Caco-2 (cell line): ENCODE measurements around the gene RNLS. TPM values are rescaled to one million over a fixed set of nuclear protein-coding genes. Genes with fewer than 3 reads are reported as not detected.

Experiments used
- BruUV-seq: library from RNA; stranded (reverse); fragments of 400-500 nt; replicated peaks from 2 replicates; lab custom pipeline; 2021; lab: Mats Ljungman, UMichigan
- CTCF ChIA-PET: fragments of 300-600 bp; sonication (Branson Sonifier 250); formaldehyde crosslinking; loops from one replicate; lab custom pipeline; 2022; ENCODE audit warnings: antibody characterized with exemption; lab: Charles Lee
- POLR2A ChIA-PET: fragments of 300-600 bp; sonication (Branson Sonifier 250); formaldehyde crosslinking; loops from one replicate; lab custom pipeline; 2022; ENCODE audit warnings: antibody characterized with exemption; lab: Charles Lee
- DNase-seq, 2 experiments: peaks; one replicate each; pipeline versions ENCODE4 v3.0.0 to v3.0.0-alpha.2; 2020 to 2022
- H3K27me3 ChIP-seq: replicated peaks from 2 replicates; pipeline ENCODE4 v1.6.0; 2011; ENCODE audit warnings: low read length; ENCODE audit not compliant: control insufficient read depth, insufficient read depth
- H3K36me3 ChIP-seq: 2 replicates; pipeline ENCODE4 v1.5.1; 2011; ENCODE audit warnings: low read length; ENCODE audit not compliant: control insufficient read depth, insufficient read depth
- H3K4me1 ChIP-seq: fragments of 250-450 bp; sonication (Bioruptor Pico); 2 replicates; pipeline ENCODE4 v1.5.1; 2020; ENCODE audit warnings: mild to moderate bottlenecking
- H3K4me3 ChIP-seq: 2 replicates; pipeline ENCODE4 v1.5.1; 2011; ENCODE audit warnings: low read depth, mild to moderate bottlenecking, control low read depth, low read length
- H3K9me3 ChIP-seq: fragments of 250-450 bp; sonication (Bioruptor Pico); 2 replicates; pipeline ENCODE4 v1.5.1; 2020; ENCODE audit warnings: mild to moderate bottlenecking, moderate library complexity
- H3K27ac Mint-ChIP-seq: one replicate; pipeline ENCODE4 v1.8.0; 2022; ENCODE audit warnings: mixed read lengths; ENCODE audit not compliant: unreplicated experiment
- H3K27me3 Mint-ChIP-seq: one replicate; pipeline ENCODE4 v1.8.0; 2022; ENCODE audit warnings: mixed read lengths; ENCODE audit not compliant: insufficient read depth, unreplicated experiment
- H3K36me3 Mint-ChIP-seq: one replicate; pipeline ENCODE4 v1.8.0; 2022; ENCODE audit warnings: mild to moderate bottlenecking, mixed read lengths; ENCODE audit not compliant: insufficient read depth, unreplicated experiment
- H3K4me1 Mint-ChIP-seq: one replicate; pipeline ENCODE4 v1.8.0; 2022; ENCODE audit warnings: low read depth, mixed read lengths; ENCODE audit not compliant: unreplicated experiment
- H3K4me3 Mint-ChIP-seq: one replicate; pipeline ENCODE4 v1.8.0; 2022; ENCODE audit warnings: mild to moderate bottlenecking, moderate library complexity, mixed read lengths; ENCODE audit not compliant: unreplicated experiment
- H3K9me3 Mint-ChIP-seq: one replicate; pipeline ENCODE4 v1.8.0; 2022; ENCODE audit warnings: mixed read lengths; ENCODE audit not compliant: unreplicated experiment
- intact Hi-C: fragments of 100-400 bp; cut with micrococcal nuclease; formaldehyde crosslinking; loops from one replicate; pipeline ENCODE4 v1.10.0; 2022; ENCODE audit not compliant: unreplicated experiment
- total RNA-seq: library from RNA; stranded (reverse); gene quantifications from 2 replicates; pipeline ENCODE4 v1.2.3, GENCODE V29; 2022
- TF ChIP-seq, protein P1 (sequence below), 2 experiments: fragments of 200-600 bp in 1 of 2; IDR thresholded peaks; 1 replicate in 1 of 2; 2 replicates in 1 of 2; pipeline versions ENCODE4 v1.5.1 to v1.8.0; 2011 to 2022; ENCODE audit warnings: antibody characterized with exemption in 1 of 2, control low read depth in 1 of 2, inconsistent platforms in 1 of 2, low read depth in 1 of 2, low read length in 1 of 2, mild to moderate bottlenecking in 1 of 2, moderate library complexity in 1 of 2; ENCODE audit not compliant: insufficient read depth in 1 of 2, severe bottlenecking in 1 of 2, unreplicated experiment in 1 of 2

Gene RNLS
- total RNA-seq, 1 experiment from 2014 or later: 5.7 TPM

DNA sequence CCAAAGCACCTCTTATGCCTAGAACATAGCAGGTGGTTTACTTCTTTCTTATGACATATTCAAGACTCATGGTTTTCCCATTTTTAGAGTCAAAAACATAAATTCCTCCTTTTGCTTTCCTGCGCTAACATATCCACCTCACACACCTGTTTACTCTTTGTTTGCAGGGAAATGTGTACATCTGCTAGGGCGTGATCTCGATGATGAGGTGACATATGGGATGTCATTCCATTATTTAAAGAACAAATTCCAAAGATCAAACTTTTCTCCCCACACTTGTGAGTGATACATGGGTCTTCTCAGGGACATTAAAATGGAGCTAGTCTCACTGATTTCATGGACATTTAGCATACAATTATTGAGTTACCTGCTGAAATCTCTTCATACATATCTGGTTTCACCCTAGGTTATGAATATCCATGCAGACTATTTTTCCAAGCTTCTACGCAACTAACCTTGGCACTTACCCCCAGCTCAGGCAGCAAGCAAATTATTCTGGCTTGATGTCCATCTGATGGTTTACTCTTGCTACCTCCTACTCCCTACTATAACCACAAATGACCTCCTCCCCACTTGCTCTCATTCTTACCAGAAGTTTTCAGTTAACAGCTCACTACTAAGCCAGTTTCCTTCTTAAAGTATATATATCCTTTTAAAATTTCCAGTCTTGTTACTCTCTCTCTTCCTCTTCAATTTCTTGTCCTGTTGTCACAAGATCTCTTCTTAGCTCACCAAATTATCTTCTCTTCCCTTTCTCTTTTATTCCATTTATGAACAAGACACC is 208.5 kb downstream of the RNLS start:
- CTCF ChIA-PET: no interaction called here

DNA sequence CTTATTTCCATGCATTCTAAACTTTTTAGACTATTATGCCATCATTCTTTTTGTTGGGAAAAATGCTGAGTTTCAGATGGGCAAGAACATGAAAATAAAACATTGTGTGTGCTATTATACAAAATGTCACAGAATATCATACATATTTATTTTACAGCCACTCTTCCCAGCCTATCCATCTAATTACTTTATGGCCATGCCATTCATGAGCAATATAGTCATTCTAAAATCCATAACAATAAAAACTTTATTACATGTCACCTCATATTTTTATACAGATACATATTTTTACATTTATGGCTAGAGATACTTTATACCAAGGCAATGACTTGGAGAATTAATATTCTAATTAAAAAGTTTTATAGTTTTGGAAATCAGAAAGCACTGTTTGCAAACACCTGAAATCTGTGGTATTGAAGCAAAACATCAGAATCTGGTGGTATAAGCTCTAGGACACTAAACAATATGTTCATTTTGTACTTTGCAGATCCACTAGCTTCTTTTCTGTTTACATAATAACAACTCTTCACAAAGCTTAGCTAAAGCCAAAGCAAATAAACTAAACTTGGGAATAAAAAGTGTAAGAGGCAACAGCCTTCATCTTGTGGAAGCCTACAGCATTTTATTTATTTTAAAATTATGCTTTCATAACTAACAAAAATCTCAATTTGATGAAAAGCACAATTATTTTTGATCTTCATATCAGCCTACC is 210.1 kb downstream of the RNLS start:
- Histone ChIP-seq H3K27me3 (no peaks in the 10 kb centered on the region; the same call in 1 of the 2 replicates), H3K4me1 (no peaks in the 10 kb centered on the region), H3K9me3 (no peaks in the 10 kb centered on the region), H3K4me3 (no peak overlapping the region), H3K36me3 (no peaks in the 10 kb centered on the region)
- TF ChIP-seq, protein P1, sequence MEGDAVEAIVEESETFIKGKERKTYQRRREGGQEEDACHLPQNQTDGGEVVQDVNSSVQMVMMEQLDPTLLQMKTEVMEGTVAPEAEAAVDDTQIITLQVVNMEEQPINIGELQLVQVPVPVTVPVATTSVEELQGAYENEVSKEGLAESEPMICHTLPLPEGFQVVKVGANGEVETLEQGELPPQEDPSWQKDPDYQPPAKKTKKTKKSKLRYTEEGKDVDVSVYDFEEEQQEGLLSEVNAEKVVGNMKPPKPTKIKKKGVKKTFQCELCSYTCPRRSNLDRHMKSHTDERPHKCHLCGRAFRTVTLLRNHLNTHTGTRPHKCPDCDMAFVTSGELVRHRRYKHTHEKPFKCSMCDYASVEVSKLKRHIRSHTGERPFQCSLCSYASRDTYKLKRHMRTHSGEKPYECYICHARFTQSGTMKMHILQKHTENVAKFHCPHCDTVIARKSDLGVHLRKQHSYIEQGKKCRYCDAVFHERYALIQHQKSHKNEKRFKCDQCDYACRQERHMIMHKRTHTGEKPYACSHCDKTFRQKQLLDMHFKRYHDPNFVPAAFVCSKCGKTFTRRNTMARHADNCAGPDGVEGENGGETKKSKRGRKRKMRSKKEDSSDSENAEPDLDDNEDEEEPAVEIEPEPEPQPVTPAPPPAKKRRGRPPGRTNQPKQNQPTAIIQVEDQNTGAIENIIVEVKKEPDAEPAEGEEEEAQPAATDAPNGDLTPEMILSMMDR (IDR thresholded peaks at IDR 0.05; ENCODE audit: insufficient read depth in 1 of 2, low read depth in 1 of 2, low read length in 1 of 2, severe bottlenecking in 1 of 2, unreplicated experiment in 1 of 2): no peak
- DNase-seq: no peak
- POLR2A ChIA-PET: no interaction called here
- no peak overlapping the region for H3K4me3 Mint-ChIP-seq
- peaks cover 4% of the 10 kb centered on the region for H3K36me3 Mint-ChIP-seq
- CTCF ChIA-PET: no interaction called here
- no peaks in the 10 kb centered on the region for H3K27me3 Mint-ChIP-seq
- H3K9me3 Mint-ChIP-seq: no peaks in the 10 kb centered on the region
- BruUV-seq: no TSS peak
- no peak overlapping the region for H3K27ac Mint-ChIP-seq
- peaks cover 7% of the 10 kb centered on the region for H3K4me1 Mint-ChIP-seq
- intact Hi-C loops: no loop called here

More for the DNA sequence above, 208.5 kb downstream of the RNLS start:
- Histone ChIP-seq H3K9me3 (no peaks in the 10 kb centered on the region), H3K4me3 (no peak overlapping the region), H3K4me1 (no peaks in the 10 kb centered on the region), H3K27me3 (no peaks in the 10 kb centered on the region), H3K36me3 (no peaks in the 10 kb centered on the region)
- no peak for DNase-seq
- intact Hi-C loops: no loop called here
- POLR2A ChIA-PET: no interaction called here
- Mint-ChIP-seq H3K4me3 (no peak overlapping the region), H3K4me1 (peaks cover 7% of the 10 kb centered on the region), H3K27me3 (no peaks in the 10 kb centered on the region), H3K27ac (no peak overlapping the region), H3K9me3 (no peaks in the 10 kb centered on the region), H3K36me3 (peaks cover 2% of the 10 kb centered on the region)
- TF ChIP-seq, protein P1 (IDR thresholded peaks at IDR 0.05; ENCODE audit: insufficient read depth in 1 of 2, low read depth in 1 of 2, low read length in 1 of 2, severe bottlenecking in 1 of 2, unreplicated experiment in 1 of 2): no peak
- no TSS peak for BruUV-seq

DNA sequence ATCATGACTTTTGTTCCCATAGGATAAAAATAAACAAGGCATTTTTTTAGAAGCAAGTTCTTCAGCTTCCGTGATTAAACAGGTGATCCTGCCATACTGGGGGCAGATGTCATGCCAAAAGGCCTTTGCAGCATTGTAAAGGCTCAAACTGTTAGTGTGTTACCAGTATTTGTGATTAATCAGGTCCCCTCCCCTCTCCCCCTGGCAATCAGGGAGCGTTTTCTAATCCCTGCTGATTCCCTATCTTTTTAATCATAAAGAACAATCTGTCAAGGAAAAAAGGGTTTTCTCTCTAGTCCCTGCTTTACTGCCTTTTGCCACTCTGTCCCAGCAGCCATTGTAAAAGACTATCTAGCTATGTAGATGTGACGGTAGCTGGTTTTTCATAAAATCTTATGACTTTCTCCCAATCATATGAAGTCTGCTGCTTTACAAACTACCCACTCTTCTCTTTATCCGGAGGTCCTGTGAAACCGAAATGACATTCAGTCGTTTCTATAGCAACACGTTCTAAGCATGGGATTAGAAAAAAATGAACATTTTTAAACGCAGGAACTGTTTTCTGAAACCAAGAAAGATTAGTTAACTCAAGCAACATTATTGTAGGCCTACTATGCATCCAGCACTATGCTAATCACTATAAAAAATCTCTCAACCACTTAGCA is 210.9 kb downstream of the RNLS start:
- Histone ChIP-seq H3K4me1 (no peaks in the 10 kb centered on the region), H3K36me3 (no peaks in the 10 kb centered on the region), H3K4me3 (no peak overlapping the region), H3K27me3 (no peaks in the 10 kb centered on the region; the same call in 1 of the 2 replicates), H3K9me3 (no peaks in the 10 kb centered on the region)
- Mint-ChIP-seq H3K4me1 (peaks cover 7% of the 10 kb centered on the region), H3K27ac (no peak overlapping the region), H3K9me3 (no peaks in the 10 kb centered on the region), H3K36me3 (peaks cover 4% of the 10 kb centered on the region), H3K27me3 (no peaks in the 10 kb centered on the region), H3K4me3 (no peak overlapping the region)
- ChIA-PET POLR2A (no interaction called here), CTCF (no interaction called here)
- intact Hi-C loops: no loop called here
- no peak for DNase-seq
- BruUV-seq: no TSS peak
- TF ChIP-seq, protein P1 (IDR thresholded peaks at IDR 0.05; ENCODE audit: insufficient read depth in 1 of 2, low read depth in 1 of 2, low read length in 1 of 2, severe bottlenecking in 1 of 2, unreplicated experiment in 1 of 2): no peak
